GM06990 (cell line): ENCODE measurements around the gene MARK3.

Source experiments
- DNase-seq: peaks from one replicate; pipeline ENCODE4 v3.0.0-alpha.2; 2011; ENCODE audit not compliant: insufficient read length; ENCODE audit errors: extremely low read depth
- H3K27me3 ChIP-seq: replicated peaks from 2 replicates; pipeline ENCODE4 v1.6.0; 2011; ENCODE audit warnings: low read length; ENCODE audit not compliant: control insufficient read depth, insufficient read depth
- H3K36me3 ChIP-seq: 2 replicates; pipeline ENCODE4 v1.5.1; 2011; ENCODE audit warnings: low read length; ENCODE audit not compliant: control insufficient read depth, insufficient read depth
- H3K4me3 ChIP-seq: replicated peaks from 2 replicates; pipeline ENCODE4 v1.5.1; 2011; ENCODE audit warnings: low read depth, mild to moderate bottlenecking, control low read depth, low read length
- CTCF ChIP-seq: IDR thresholded peaks from 2 replicates; pipeline ENCODE4 v1.5.1; 2011; ENCODE audit warnings: low read length, control low read depth, mild to moderate bottlenecking, inconsistent platforms; ENCODE audit not compliant: insufficient read depth, poor library complexity, severe bottlenecking

The MARK3 gene

GRCh38 chr14:103380719-103381377, 4.4 kb upstream of the MARK3 start:
- no peak for TF ChIP-seq CTCF
- H3K4me3 ChIP-seq: no peak overlapping the region
- DNase-seq: no peak
- H3K27me3 ChIP-seq: no peaks in the 10 kb centered on the region
- no peaks in the 10 kb centered on the region for H3K36me3 ChIP-seq

- Histone ChIP-seq H3K4me3 (no peak overlapping the region), H3K36me3 (no peaks in the 10 kb centered on the region), H3K27me3 (no peaks in the 10 kb centered on the region)
- DNase-seq: no peak
- TF ChIP-seq CTCF: no peak
Observed at GRCh38 chr14:103382376-103382775, 2.8 kb upstream of the MARK3 start.

- DNase-seq: no peak
- Histone ChIP-seq H3K4me3 (peak overlapping the region; percentile 74), H3K27me3 (no peaks in the 10 kb centered on the region), H3K36me3 (no peaks in the 10 kb centered on the region)
- TF ChIP-seq CTCF: no peak
Observed at GRCh38 chr14:103384450-103385151, 614 bp upstream of the MARK3 start.

- H3K36me3 ChIP-seq: no peaks in the 10 kb centered on the region
- peak overlapping the region; percentile 74 for H3K4me3 ChIP-seq
- DNase-seq: peak; percentile 53
- TF ChIP-seq CTCF: no peak
- H3K27me3 ChIP-seq: no peaks in the 10 kb centered on the region
Observed at GRCh38 chr14:103385929-103386712, 906 bp downstream of the MARK3 start.

- TF ChIP-seq CTCF: no peak
- no peak for DNase-seq
- Histone ChIP-seq H3K4me3 (peak overlapping the region; percentile 74), H3K36me3 (no peaks in the 10 kb centered on the region), H3K27me3 (no peaks in the 10 kb centered on the region)
Observed at GRCh38 chr14:103386713-103387329, 1.6 kb downstream of the MARK3 start.
